Gastroesophageal sphincter (tissue), 4 donors: Measurements from ENCODE around the gene PARN. TPM values are rescaled to one million over a fixed set of nuclear protein-coding genes. Genes with fewer than 3 reads are reported as not detected.
"Not testable (repeated sequence)": the region's sequence is repeated elsewhere in the genome, so short reads cannot be mapped to it uniquely, and the experiment has no call there.

Source experiments
- ATAC-seq: fragments of 150-250 bp; one replicate; pipeline ENCODE4 v1.9.1; 2016; ENCODE audit warnings: mild to moderate bottlenecking, moderate library complexity
- H3K27ac ChIP-seq, 4 donors: fragments of 200-600 bp; sonication (generic) in 3 of 4; 1 replicate in 3 of 4; 2 replicates in 1 of 4; pipeline ENCODE4 v1.5.1; 2016 to 2019
- H3K27me3 ChIP-seq: fragments of 200-600 bp; sonication (generic); one replicate; pipeline ENCODE4 v1.5.1; 2019
- H3K36me3 ChIP-seq, 2 donors: fragments of 200-600 bp; sonication (generic); one replicate each; pipeline ENCODE4 v1.5.1; 2019; ENCODE audit warnings: control low read depth in 1 of 2
- H3K4me1 ChIP-seq, 3 donors: fragments of 200-600 bp; sonication (generic); 1 replicate in 2 of 3; 2 replicates in 1 of 3; pipeline ENCODE4 v1.5.1; 2016 to 2019; ENCODE audit warnings: control low read depth in 2 of 3
- H3K4me3 ChIP-seq, 2 donors: fragments of 200-600 bp; sonication (generic); one replicate each; pipeline ENCODE4 v1.5.1; 2019; ENCODE audit warnings: mild to moderate bottlenecking in 1 of 2, moderate library complexity in 1 of 2
- H3K9me3 ChIP-seq, 3 donors: fragments of 200-600 bp; sonication (generic); one replicate each; pipeline ENCODE4 v1.5.1; 2017 to 2019; ENCODE audit warnings: control low read depth in 2 of 3
- CTCF ChIP-seq, 4 experiments: fragments of 200-600 bp in 2 of 4; fragments of 450-650 bp in 2 of 4; sonication (generic) in 1 of 4; IDR thresholded peaks; one replicate each; pipeline ENCODE4 v1.5.1; 2017 to 2019; ENCODE audit warnings: antibody characterized with exemption in 4 of 4, mild to moderate bottlenecking in 2 of 4, moderate library complexity in 2 of 4
- EP300 ChIP-seq: sonication (generic); formaldehyde crosslinking; IDR thresholded peaks from one replicate; pipeline ENCODE4 v1.6.1; 2017; ENCODE audit warnings: antibody characterized with exemption, mild to moderate bottlenecking
- POLR2A ChIP-seq, 2 donors: fragments of 450-650 bp; IDR thresholded peaks; one replicate each; pipeline ENCODE4 v1.6.1; 2017; ENCODE audit warnings: antibody characterized with exemption in 2 of 2, mild to moderate bottlenecking in 2 of 2, moderate library complexity in 1 of 2
- POLR2AphosphoS5 ChIP-seq: sonication (generic); formaldehyde crosslinking; IDR thresholded peaks from one replicate; pipeline ENCODE4 v1.6.1; 2017; ENCODE audit warnings: antibody characterized with exemption
- WGBS, 2 donors: methylation state at CpG; one replicate each; pipeline ENCODE4 v1.1.5; 2018; ENCODE audit warnings: low coverage in 1 of 2; 5-methylcytosine and 5-hydroxymethylcytosine counted together
- total RNA-seq, 4 donors: library from RNA; depleted of rRNA; stranded (reverse); fragments of >200 nt; gene quantifications; one replicate each; pipeline ENCODE4 v1.1.0, GENCODE V29; 2016

PARN gene
- total RNA-seq, 4 donors from 2014 or later: 34.9 to 49.7 (median 40.0) TPM

GRCh38 chr16:14632693-14633569, 2.9 kb upstream of the PARN start, which contains the start of gene BFAR:
TSS of gene BFAR (plus strand) at chr16:14632951. CDS start at chr16:14644347, 11,396 bp downstream.
- TF ChIP-seq POLR2A (IDR thresholded peaks at IDR 0.05) (peak; percentile 94 to 96), EP300 (no peak), POLR2AphosphoS5 (peak; percentile 99), CTCF (IDR thresholded peaks at IDR 0.05) (no peak)
- Histone ChIP-seq H3K4me1 (peaks cover 0 to 86% (median 20%) of the 10 kb centered on the region in 3 donors), H3K27ac (peak within 1 kb of the TSS; percentile 78 to 98 (median 92)), H3K9me3 (no peaks in the 10 kb centered on the region), H3K36me3 (peaks cover 0 to 7% of the 10 kb centered on the region in 2 donors), H3K27me3 (no peaks in the 10 kb centered on the region), H3K4me3 (peak within 1 kb of the TSS; percentile 75 to 93)
- ATAC-seq: peak; percentile 93
- WGBS, 2 donors: 0 to 3% methylated on average over 7 to 15 of the region's 69 CpGs

DNA sequence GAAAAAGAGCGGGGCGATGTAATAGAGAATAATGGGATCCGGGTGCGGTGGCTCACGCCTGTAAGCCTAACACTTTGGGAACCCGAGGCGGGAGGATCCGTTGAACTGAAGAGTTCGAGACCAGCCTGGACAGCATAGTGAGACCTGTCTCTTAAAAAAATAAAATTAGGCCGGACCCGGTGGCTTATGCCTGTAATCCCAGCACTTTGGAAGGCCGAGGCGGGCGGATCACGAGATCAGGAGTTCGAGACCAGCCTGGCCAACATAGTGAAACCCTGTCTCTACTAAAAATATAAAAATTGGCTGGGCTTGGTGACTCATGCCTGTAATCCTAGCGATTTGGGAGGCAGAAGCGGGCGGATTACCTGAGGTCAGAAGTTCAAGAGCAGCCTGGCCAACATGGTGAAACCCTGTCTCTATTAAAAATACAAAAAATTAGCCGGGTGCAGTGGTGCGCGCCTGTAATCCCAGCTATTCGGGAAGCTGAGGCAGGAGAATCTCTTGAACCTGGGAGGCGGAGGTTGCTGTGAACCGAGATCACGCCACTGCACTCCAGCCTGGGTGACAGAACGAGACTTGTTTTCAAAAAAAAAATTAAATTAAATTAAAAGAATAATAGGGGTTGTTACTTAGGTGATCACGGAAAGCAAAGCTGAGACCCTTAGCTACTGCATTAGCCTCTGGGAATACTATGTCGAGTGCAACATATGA, 715 bp upstream of the PARN start:
- not testable (repeated sequence) for H3K9me3 ChIP-seq, H3K27me3 ChIP-seq, ATAC-seq
- WGBS, 2 donors: 82% methylated on average over 2 to 26 of the region's 29 CpGs
- peaks cover 0 to 70% (median 20%) of the 10 kb centered on the region in 3 donors for H3K4me1 ChIP-seq
- peaks cover 0 to 24% of the 10 kb centered on the region in 2 donors for H3K36me3 ChIP-seq
- H3K4me3 ChIP-seq: peak overlapping the region; percentile 57 to 90
- H3K27ac ChIP-seq: peak overlapping the region; percentile 25 to 95 (median 92)

DNA sequence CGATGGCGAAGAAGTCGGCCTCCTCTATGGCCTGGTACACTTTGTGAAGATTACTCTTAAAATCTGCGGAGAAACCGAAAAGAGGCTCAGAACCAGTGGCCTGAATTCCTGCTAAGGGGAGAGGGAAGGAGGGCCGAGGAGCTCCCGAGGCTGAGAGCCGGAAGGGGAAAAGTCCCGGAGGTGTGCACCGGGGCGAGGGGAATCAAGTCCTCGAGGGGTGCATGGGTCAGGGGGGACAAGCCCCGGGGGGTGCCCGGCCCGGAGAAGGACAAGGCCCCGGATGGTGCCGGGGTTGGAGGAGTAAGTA, 495 bp downstream of the PARN start:
- H3K9me3 ChIP-seq: no peaks in the 10 kb centered on the region
- H3K27me3 ChIP-seq: no peaks in the 10 kb centered on the region
- peaks cover 0 to 36% of the 10 kb centered on the region in 2 donors for H3K36me3 ChIP-seq
- no peak for ATAC-seq
- WGBS, 2 donors: 2 to 3% methylated on average over 14 to 16 of the region's 17 CpGs
- peak overlapping the region; percentile 57 to 90 for H3K4me3 ChIP-seq
- H3K4me1 ChIP-seq: peaks cover 0 to 58% (median 13%) of the 10 kb centered on the region in 3 donors
- H3K27ac ChIP-seq: peak overlapping the region; percentile 76 to 95 (median 92)
- TF ChIP-seq POLR2AphosphoS5 (no peak), EP300 (no peak), POLR2A (IDR thresholded peaks at IDR 0.05) (no peak), CTCF (IDR thresholded peaks at IDR 0.05) (no peak)

GRCh38 chr16:14628806-14629611, 1.1 kb downstream of the PARN start:
- Histone ChIP-seq H3K27me3 (no peaks in the 10 kb centered on the region), H3K36me3 (peaks cover 0 to 42% of the 10 kb centered on the region in 2 donors), H3K9me3 (no peaks in the 10 kb centered on the region), H3K4me3 (peak overlapping the region; percentile 57 to 90), H3K4me1 (peaks cover 0 to 52% (median 10%) of the 10 kb centered on the region in 3 donors), H3K27ac (peak overlapping the region; percentile 76 to 95 (median 92))
- TF ChIP-seq POLR2A (IDR thresholded peaks at IDR 0.05): no peak
- no peak for TF ChIP-seq EP300
- TF ChIP-seq POLR2AphosphoS5: no peak
- no peak for TF ChIP-seq CTCF (IDR thresholded peaks at IDR 0.05)
- ATAC-seq: no peak
- WGBS, 2 donors: 63 to 83% methylated on average over 6 to 12 of the region's 12 CpGs

DNA sequence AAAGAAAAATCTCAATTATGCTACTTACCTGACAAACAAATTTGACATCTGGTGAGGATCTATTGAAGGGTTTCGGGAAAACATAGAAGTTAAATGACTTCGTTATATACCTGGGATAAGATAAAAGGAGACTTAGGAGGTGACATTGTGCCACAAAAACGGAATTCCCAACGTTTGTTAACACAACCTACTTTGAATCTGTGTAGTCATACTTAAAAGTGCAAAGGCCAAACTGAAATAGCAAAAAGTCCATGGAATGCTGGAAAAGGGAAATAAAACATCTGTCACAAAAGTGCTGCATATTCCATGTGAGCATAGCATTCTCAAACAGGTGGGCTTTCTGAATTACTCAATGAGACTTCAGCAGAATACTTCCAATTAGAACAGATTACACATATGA, 3.0 kb downstream of the PARN start:
- ATAC-seq: no peak
- no peaks in the 10 kb centered on the region for H3K9me3 ChIP-seq
- no peak overlapping the region for H3K27ac ChIP-seq
- peaks cover 0 to 42% (median 10%) of the 10 kb centered on the region in 3 donors for H3K4me1 ChIP-seq
- H3K27me3 ChIP-seq: no peaks in the 10 kb centered on the region
- H3K4me3 ChIP-seq: no peak overlapping the region
- TF ChIP-seq CTCF (IDR thresholded peaks at IDR 0.05) (no peak), EP300 (no peak), POLR2AphosphoS5 (no peak), POLR2A (IDR thresholded peaks at IDR 0.05) (no peak)
- H3K36me3 ChIP-seq: peaks cover 0 to 61% of the 10 kb centered on the region in 2 donors
- WGBS, 2 donors: 91 to 95% methylated on average over 3 to 4 of the region's 4 CpGs
